Left lung (tissue), 10 donors: Measurements from ENCODE around the gene DNAJB13. TPM values are rescaled to one million over a fixed set of nuclear protein-coding genes. Genes with fewer than 3 reads are reported as not detected.
A peak's percentile ranks its signal among the peaks of the same experiment; 100 is the strongest.
"Not testable (repeated sequence)": the region's sequence is repeated elsewhere in the genome, so short reads cannot be mapped to it uniquely, and the experiment has no call there.

Experiments used
- ATAC-seq: fragments of 200-7000 bp; cut with Tn5 transposase; one replicate; pipeline ENCODE4 v1.9.1; 2020; ENCODE audit warnings: moderate library complexity
- DNase-seq, 4 donors: peaks; one replicate each; pipeline ENCODE4 v3.0.0-alpha.2; 2013 to 2020
- H3K27ac ChIP-seq, 2 donors: fragments of 200-600 bp; sonication (generic) in 1 of 2; one replicate each; pipeline versions ENCODE4 v1.5.0 to v1.8.0; 2020 to 2021
- H3K27me3 ChIP-seq, 2 donors: fragments of 200-600 bp; sonication (generic) in 1 of 2; one replicate each; pipeline versions ENCODE4 v1.5.0 to v1.8.0; 2020 to 2021
- H3K36me3 ChIP-seq, 2 donors: fragments of 200-600 bp; sonication (generic) in 1 of 2; one replicate each; pipeline versions ENCODE4 v1.5.0 to v1.8.0; 2020 to 2021
- H3K4me1 ChIP-seq, 2 donors: fragments of 200-600 bp; one replicate each; pipeline ENCODE4 v1.8.0; 2021
- H3K4me3 ChIP-seq, 2 donors: fragments of 200-600 bp; sonication (generic) in 1 of 2; one replicate each; pipeline versions ENCODE4 v1.5.0 to v1.8.0; 2020 to 2021; ENCODE audit warnings: mild to moderate bottlenecking in 1 of 2
- H3K9me3 ChIP-seq, 2 donors: fragments of 200-600 bp; sonication (generic) in 1 of 2; one replicate each; pipeline versions ENCODE4 v1.5.0 to v1.8.0; 2020 to 2021
- CTCF ChIP-seq, 2 donors: fragments of 200-600 bp; sonication (generic) in 1 of 2; IDR thresholded peaks; one replicate each; pipeline versions ENCODE4 v1.5.0 to v1.8.0; 2021; ENCODE audit warnings: antibody characterized with exemption in 2 of 2
- intact Hi-C, 2 donors: fragments of 100-400 bp; cut with DNase I; formaldehyde crosslinking; loops; one replicate each; pipeline versions ENCODE4 v1.11.2 to v1.14.2; 2022
- polyA plus RNA-seq, 6 donors: library from polyadenylated mRNA; unstranded; fragments of 120-200 nt; gene quantifications; one replicate each; pipeline ENCODE4 v1.2.1, GENCODE V29; 2013; ENCODE audit not compliant: insufficient read length in 6 of 6
- total RNA-seq, 2 donors: library from RNA; stranded (reverse); fragmentation: NEBNext Ultra II Directional; extraction: Animal tissue kit (Norgen Biotek cat#: 25700); gene quantifications; one replicate each; pipeline ENCODE4 v1.2.1, GENCODE V29; 2021
- donor health status: DM: no; HTN: yes; CAD: no.
- donor health status: DM: no; HTN: no; CAD: no.

Gene DNAJB13
- total and polyA plus RNA-seq, 8 donors: 0.78 to 4.8 (median 2.9) TPM

- no peak for DNase-seq
- peaks cover 0 to 17% of the 10 kb centered on the region in 2 donors for H3K36me3 ChIP-seq
- H3K9me3 ChIP-seq: no peaks in the 10 kb centered on the region
- intact Hi-C loops: no loop called here
- no peak for ATAC-seq
- H3K27ac ChIP-seq: peak overlapping the region; percentile 88 to 99
- H3K4me1 ChIP-seq: peaks cover 9 to 52% of the 10 kb centered on the region in 2 donors
- H3K4me3 ChIP-seq: peak overlapping the region; percentile 47 to 68
- no peaks in the 10 kb centered on the region for H3K27me3 ChIP-seq
- no peak for TF ChIP-seq CTCF (IDR thresholded peaks at IDR 0.05)
These were observed 33.1 kb downstream of the DNAJB13 start for GRCh38 chr11:73983741-73984538.

GRCh38 chr11:73985661-73986060 lies 34.8 kb downstream of the DNAJB13 start:
- peaks cover 3 to 35% of the 10 kb centered on the region in 2 donors for H3K4me1 ChIP-seq
- H3K9me3 ChIP-seq, H3K27ac ChIP-seq, intact Hi-C loops, H3K27me3 ChIP-seq, ATAC-seq, H3K4me3 ChIP-seq, DNase-seq, H3K36me3 ChIP-seq: not testable (repeated sequence)

GRCh38 chr11:73988227-73988626 lies 37.4 kb downstream of the DNAJB13 start:
- DNase-seq (no peak), ATAC-seq (no peak)
- no peak overlapping the region for H3K27ac ChIP-seq
- peaks cover 0 to 16% of the 10 kb centered on the region in 2 donors for H3K4me1 ChIP-seq
- H3K27me3 ChIP-seq: no peaks in the 10 kb centered on the region
- H3K36me3 ChIP-seq: no peaks in the 10 kb centered on the region
- no peak overlapping the region for H3K4me3 ChIP-seq
- intact Hi-C loops: no loop called here
- TF ChIP-seq CTCF (IDR thresholded peaks at IDR 0.05): no peak
- H3K9me3 ChIP-seq: no peaks in the 10 kb centered on the region

- no peaks in the 10 kb centered on the region for H3K36me3 ChIP-seq
- H3K4me3 ChIP-seq: no peak overlapping the region
- H3K4me1 ChIP-seq: peaks cover 0 to 7% of the 10 kb centered on the region in 2 donors
- DNase-seq (no peak), ATAC-seq (no peak)
- intact Hi-C loops: no loop called here
- H3K27ac ChIP-seq: no peak overlapping the region
- TF ChIP-seq CTCF (IDR thresholded peaks at IDR 0.05): no peak
- H3K9me3 ChIP-seq: no peaks in the 10 kb centered on the region
- no peaks in the 10 kb centered on the region for H3K27me3 ChIP-seq
These were observed 38.3 kb downstream of the DNAJB13 start for GRCh38 chr11:73989156-73989555.

- Histone ChIP-seq H3K36me3 (no peaks in the 10 kb centered on the region), H3K9me3 (no peaks in the 10 kb centered on the region), H3K27ac (no peak overlapping the region), H3K27me3 (no peaks in the 10 kb centered on the region), H3K4me1 (peaks cover 0 to 4% of the 10 kb centered on the region in 2 donors), H3K4me3 (no peak overlapping the region)
- TF ChIP-seq CTCF (IDR thresholded peaks at IDR 0.05): no peak
- ATAC-seq (peak; percentile 89), DNase-seq (peak in 1 of 4 donors; percentile 61)
- intact Hi-C loops: no loop called here
These were observed 39.9 kb downstream of the DNAJB13 start for GRCh38 chr11:73990730-73991129.
